Stimulated activated CD8-positive, alpha-beta memory T cell treated with anti-CD3 and anti-CD28 coated beads, Interleukin-15, amount 100 ng/mL, for 1 hour (primary cell): ENCODE data around the gene FGD6.
"Not testable (repeated sequence)": the region's sequence is repeated elsewhere in the genome, so short reads cannot be mapped to it uniquely, and the experiment has no call there.

Source experiments
- DNase-seq: peaks from one replicate; pipeline ENCODE4 v3.0.0-alpha.2; 2020; ENCODE audit warnings: low read depth

FGD6 gene

GRCh38 chr12:95217377-95218149 lies at the start of gene FGD6, which contains the start of gene VEZT:
TSS of gene FGD6 (minus strand) at chr12:95217467. CDS start at chr12:95217240, 227 bp downstream.
TSS of gene VEZT (plus strand) at chr12:95217807. CDS start at chr12:95217851, 44 bp downstream.
- DNase-seq = peak; percentile 95

- DNase-seq = no peak
Observed at GRCh38 chr12:95266254-95266653, 49.0 kb upstream of the FGD6 start.

- DNase-seq = no peak
Observed at GRCh38 chr12:95265765-95266164, 48.5 kb upstream of the FGD6 start.

GRCh38 chr12:95262808-95263207 lies 45.5 kb upstream of the FGD6 start:
- no peak for DNase-seq

GRCh38 chr12:95261109-95261508 lies 43.8 kb upstream of the FGD6 start:
- DNase-seq = no peak

GRCh38 chr12:95259368-95259767 lies 42.1 kb upstream of the FGD6 start:
- DNase-seq = no peak

- DNase-seq = no peak
Observed at GRCh38 chr12:95258803-95259202, 41.5 kb upstream of the FGD6 start.

GRCh38 chr12:95258151-95258550 lies 40.9 kb upstream of the FGD6 start:
- DNase-seq = no peak

GRCh38 chr12:95257541-95257940 lies 40.3 kb upstream of the FGD6 start:
- DNase-seq = no peak

- DNase-seq = no peak
Observed at GRCh38 chr12:95253386-95253785, 36.1 kb upstream of the FGD6 start.

GRCh38 chr12:95248604-95249360 lies 31.5 kb upstream of the FGD6 start:
- DNase-seq = no peak

GRCh38 chr12:95248095-95248494 lies 30.8 kb upstream of the FGD6 start:
- DNase-seq = no peak

- DNase-seq = no peak
Observed at GRCh38 chr12:95244350-95244749, 27.1 kb upstream of the FGD6 start.

- DNase-seq = no peak
Observed at GRCh38 chr12:95243497-95244183, 26.4 kb upstream of the FGD6 start.

- DNase-seq = no peak
Observed at GRCh38 chr12:95241761-95242506, 24.7 kb upstream of the FGD6 start.

- DNase-seq = not testable (repeated sequence)
Observed at GRCh38 chr12:95241138-95241537, 23.9 kb upstream of the FGD6 start.

- DNase-seq = no peak
Observed at GRCh38 chr12:95240556-95240955, 23.3 kb upstream of the FGD6 start.

- not testable (repeated sequence) for DNase-seq
Observed at GRCh38 chr12:95239835-95240234, 22.6 kb upstream of the FGD6 start.

- no peak for DNase-seq
Observed at GRCh38 chr12:95239216-95239615, 21.9 kb upstream of the FGD6 start.

GRCh38 chr12:95238150-95238549 lies 20.9 kb upstream of the FGD6 start:
- DNase-seq = no peak

- DNase-seq = no peak
Observed at GRCh38 chr12:95237315-95237714, 20.0 kb upstream of the FGD6 start.

GRCh38 chr12:95235621-95236020 lies 18.4 kb upstream of the FGD6 start:
- DNase-seq = not testable (repeated sequence)
